Small intestine (tissue), 16 donors: ENCODE results near the gene FAM120AOS. TPM values are rescaled to one million over a fixed set of nuclear protein-coding genes. Genes with fewer than 3 reads are reported as not detected.

Experiments
- DNase-seq, 2 donors: peaks; one replicate each; pipeline versions ENCODE4 v3.0.0 to v3.0.0-alpha.2; 2013
- FAIRE-seq: peaks from 2 replicates; lab custom pipeline; 2012; peaks lifted over from hg19 to GRCh38; lab: Jason Lieb, UNC
- H3K27ac ChIP-seq, 3 donors: one replicate each; pipeline ENCODE4 v1.5.1; 2013; ENCODE audit warnings: low read length in 2 of 3, mild to moderate bottlenecking in 2 of 3, control low read depth in 1 of 3, inconsistent platforms in 1 of 3, low read depth in 1 of 3, moderate library complexity in 1 of 3
- H3K27me3 ChIP-seq, 3 donors: one replicate each; pipeline ENCODE4 v1.6.1; 2013; ENCODE audit warnings: low read length in 3 of 3, inconsistent platforms in 1 of 3; ENCODE audit not compliant: control insufficient read depth in 3 of 3, insufficient read depth in 3 of 3
- H3K36me3 ChIP-seq, 3 donors: one replicate each; pipeline ENCODE4 v1.6.1; 2013; ENCODE audit warnings: low read length in 3 of 3, inconsistent platforms in 1 of 3, low read depth in 1 of 3, mild to moderate bottlenecking in 1 of 3, moderate library complexity in 1 of 3; ENCODE audit not compliant: control insufficient read depth in 3 of 3, insufficient read depth in 2 of 3
- H3K4me1 ChIP-seq, 3 donors: one replicate each; pipeline ENCODE4 v1.6.1; 2013; ENCODE audit warnings: low read length in 2 of 3, inconsistent platforms in 1 of 3, low read depth in 1 of 3, mild to moderate bottlenecking in 1 of 3, moderate library complexity in 1 of 3; ENCODE audit not compliant: control insufficient read depth in 3 of 3, insufficient read depth in 2 of 3
- H3K4me3 ChIP-seq, 3 donors: one replicate each; pipeline ENCODE4 v1.5.1; 2013; ENCODE audit warnings: low read length in 3 of 3, control low read depth in 1 of 3, inconsistent platforms in 1 of 3, low read depth in 1 of 3, mild to moderate bottlenecking in 1 of 3, moderate library complexity in 1 of 3
- H3K9me3 ChIP-seq, 2 donors: one replicate each; pipeline ENCODE4 v1.6.1; 2013; ENCODE audit warnings: low read depth in 1 of 2, low read length in 1 of 2; ENCODE audit not compliant: control insufficient read depth in 2 of 2, insufficient read depth in 1 of 2
- WGBS, 3 donors: extraction: QIAGEN DNeasy Blood & Tissue Kit; methylation state at CpG; one replicate each; pipeline ENCODE4 v1.1.7; 2013; 5-methylcytosine and 5-hydroxymethylcytosine counted together
- long read RNA-seq, 10 donors: transcript quantifications; one replicate each; lab custom pipeline, GENCODE V29; 2026
- polyA plus RNA-seq, 4 donors: library from polyadenylated mRNA; stranded (reverse) in 3 of 4; unstranded in 1 of 4; fragments of 200-250 nt in 3 of 4; fragments of 120-200 nt in 1 of 4; gene quantifications; one replicate each; pipeline versions ENCODE4 v1.2.1 to v1.2.3, GENCODE V29; 2013
- donor health status: healthy with polysubstance abuse.
- donor health status: control.
- donor health status: control.
- donor health status: Bipolar disorder and iron deficiency.
- donor health status: healthy.

FAM120AOS gene
- 10 to 100 TPM; 29.7 to 62.9 (median 32.0) TPM for polyA plus RNA-seq
- long read RNA-seq, donor 1, transcript FAM120AOS-206 (4 exons, 1,491 nt) = minor isoform, 8 of 123 reads
- long read RNA-seq, donor 1, transcript FAM120AOS-202 (3 exons, 1,800 nt) = major isoform, 19 of 123 reads
- long read RNA-seq, donor 1, partial matches to known transcripts = 89 of 123 reads
- long read RNA-seq, donor 1, other reads (novel, unspliced or antisense) = 0 of 123 reads
- long read RNA-seq, donor 2, transcript FAM120AOS-206 (4 exons, 1,491 nt) = major isoform, 6 of 10 reads
- long read RNA-seq, donor 2, partial matches to known transcripts = 0 of 10 reads
- long read RNA-seq, donor 2, other reads (novel, unspliced or antisense) = 0 of 10 reads
- long read RNA-seq, donor 3, partial matches to known transcripts = 96 of 103 reads
- long read RNA-seq, donor 3, other reads (novel, unspliced or antisense) = 0 of 103 reads
- long read RNA-seq, donor 4 = 0 reads
- long read RNA-seq, donor 5, partial matches to known transcripts = 0 of 6 reads
- long read RNA-seq, donor 5, other reads (novel, unspliced or antisense) = 0 of 6 reads
- long read RNA-seq, donor 6, full-length matches to known transcripts = 19 of 217 reads
- long read RNA-seq, donor 6, partial matches to known transcripts = 198 of 217 reads
- long read RNA-seq, donor 6, other reads (novel, unspliced or antisense) = 0 of 217 reads
- long read RNA-seq, donor 7, full-length matches to known transcripts = 29 of 372 reads
- long read RNA-seq, donor 7, partial matches to known transcripts = 343 of 372 reads
- long read RNA-seq, donor 7, other reads (novel, unspliced or antisense) = 0 of 372 reads
- long read RNA-seq, donor 8, partial matches to known transcripts = 40 of 43 reads
- long read RNA-seq, donor 8, other reads (novel, unspliced or antisense) = 0 of 43 reads
- long read RNA-seq, donor 9, partial matches to known transcripts = 70 of 72 reads
- long read RNA-seq, donor 9, other reads (novel, unspliced or antisense) = 0 of 72 reads
- long read RNA-seq, donor 10, full-length matches to known transcripts = 19 of 74 reads
- long read RNA-seq, donor 10, partial matches to known transcripts = 55 of 74 reads
- long read RNA-seq, donor 10, other reads (novel, unspliced or antisense) = 0 of 74 reads

GRCh38 chr9:93453047-93453914 is at the start of gene FAM120AOS:
Gene FAM120AOS, minus strand, starts transcription at chr9:93453581. Its CDS starts 872 bp downstream, at chr9:93452709.
- Histone ChIP-seq H3K27ac (peak within 1 kb of the TSS; percentile 95 to 98 (median 97)), H3K27me3 (no peaks in the 10 kb centered on the region), H3K4me1 (peaks cover 6 to 27% (median 14%) of the 10 kb centered on the region in 3 donors), H3K9me3 (no peaks in the 10 kb centered on the region), H3K4me3 (peak within 1 kb of the TSS; percentile 91 to 99 (median 97)), H3K36me3 (peaks cover 0 to 20% (median 0%) of the 10 kb centered on the region in 3 donors)
- FAIRE-seq (no peak), DNase-seq (peak; percentile 96 to 97)
- 1% methylated on average over 34 of the region's 34 CpGs for WGBS, 3 donors

GRCh38 chr9:93501406-93501805 is 48.0 kb upstream of the FAM120AOS start:
- Histone ChIP-seq H3K4me1 (peaks cover 0 to 10% (median 2%) of the 10 kb centered on the region in 3 donors), H3K36me3 (peaks cover 6 to 38% (median 7%) of the 10 kb centered on the region in 3 donors), H3K27ac (peak overlapping the region in 1 of 3 donors; percentile 51), H3K9me3 (no peaks in the 10 kb centered on the region), H3K27me3 (no peaks in the 10 kb centered on the region), H3K4me3 (no peak overlapping the region)
- DNase-seq (peak; percentile 32 to 42), FAIRE-seq (no peak)
- WGBS, 3 donors = 42 to 61% (median 59%) methylated on average over 4 of the region's 4 CpGs

- H3K27me3 ChIP-seq = no peaks in the 10 kb centered on the region
- no peak for FAIRE-seq
These were observed 47.4 kb upstream of the FAM120AOS start for GRCh38 chr9:93500571-93501298.

GRCh38 chr9:93496285-93496684 is 42.9 kb upstream of the FAM120AOS start:
- 72 to 91% (median 86%) methylated on average over 3 of the region's 3 CpGs for WGBS, 3 donors
- H3K36me3 ChIP-seq = peaks cover 6 to 62% (median 7%) of the 10 kb centered on the region in 3 donors

More at GRCh38 chr9:93500571-93501298, 47.4 kb upstream of the FAM120AOS start:
- Histone ChIP-seq H3K27ac (peak overlapping the region in 2 of 3 donors; percentile 12 to 45), H3K9me3 (no peaks in the 10 kb centered on the region), H3K4me3 (no peak overlapping the region), H3K4me1 (peaks cover 0 to 8% (median under 1%) of the 10 kb centered on the region in 3 donors), H3K36me3 (peaks cover 6 to 40% (median 7%) of the 10 kb centered on the region in 3 donors)
- DNase-seq = peak in 1 of 2 donors; percentile 12
- WGBS, 3 donors = 68 to 89% (median 84%) methylated on average over 4 of the region's 4 CpGs

GRCh38 chr9:93493949-93494348 is 40.6 kb upstream of the FAM120AOS start:
- peak overlapping the region in 1 of 3 donors; percentile 58 for H3K27ac ChIP-seq
- no peak overlapping the region for H3K4me3 ChIP-seq
- FAIRE-seq = no peak
- H3K27me3 ChIP-seq = no peaks in the 10 kb centered on the region
- H3K36me3 ChIP-seq = peaks cover 8 to 53% (median 8%) of the 10 kb centered on the region in 3 donors
- peaks cover 0 to 14% (median 0%) of the 10 kb centered on the region in 3 donors for H3K4me1 ChIP-seq
- no peaks in the 10 kb centered on the region for H3K9me3 ChIP-seq
- peak; percentile 60 to 80 for DNase-seq
- 70 to 80% (median 79%) methylated on average over 12 of the region's 12 CpGs for WGBS, 3 donors

More at GRCh38 chr9:93496285-93496684, 42.9 kb upstream of the FAM120AOS start:
- Histone ChIP-seq H3K9me3 (no peaks in the 10 kb centered on the region), H3K27ac (no peak overlapping the region), H3K4me1 (peaks cover 0 to 14% (median 2%) of the 10 kb centered on the region in 3 donors), H3K27me3 (no peaks in the 10 kb centered on the region), H3K4me3 (no peak overlapping the region)
- DNase-seq (no peak), FAIRE-seq (no peak)

- peaks cover 2 to 46% (median 8%) of the 10 kb centered on the region in 3 donors for H3K36me3 ChIP-seq
These were observed 38.9 kb upstream of the FAM120AOS start for GRCh38 chr9:93492327-93492726.

More at GRCh38 chr9:93492327-93492726, 38.9 kb upstream of the FAM120AOS start:
- H3K4me3 ChIP-seq = no peak overlapping the region
- H3K27ac ChIP-seq = no peak overlapping the region
- no peaks in the 10 kb centered on the region for H3K9me3 ChIP-seq
- H3K4me1 ChIP-seq = peaks cover 0 to 14% (median 0%) of the 10 kb centered on the region in 3 donors
- 64 to 75% (median 65%) methylated on average over 5 of the region's 5 CpGs for WGBS, 3 donors
- H3K27me3 ChIP-seq = no peaks in the 10 kb centered on the region
- no peak for DNase-seq
- FAIRE-seq = no peak
